Liver (tissue), 9 donors: ENCODE results near the gene COL27A1. TPM values are rescaled to one million over a fixed set of nuclear protein-coding genes. Genes with fewer than 3 reads are reported as not detected.

Experiments
- DNase-seq: peaks from one replicate; pipeline ENCODE4 v3.0.0-alpha.2; 2017; ENCODE audit warnings: low spot score
- H3K27ac ChIP-seq, 2 donors: one replicate each; pipeline ENCODE4 v1.7.0; 2013; ENCODE audit warnings: inconsistent platforms in 2 of 2, low read length in 2 of 2, control low read depth in 1 of 2, low read depth in 1 of 2, mild to moderate bottlenecking in 1 of 2
- H3K27me3 ChIP-seq, 4 donors: one replicate each; pipeline versions ENCODE4 v1.6.1 to v1.7.0; 2013; ENCODE audit warnings: low read length in 3 of 4, inconsistent platforms in 1 of 4, mild to moderate bottlenecking in 1 of 4, moderate library complexity in 1 of 4; ENCODE audit not compliant: control insufficient read depth in 4 of 4, insufficient read depth in 4 of 4
- H3K36me3 ChIP-seq, 4 donors: one replicate each; pipeline versions ENCODE4 v1.6.1 to v1.7.0; 2013; ENCODE audit warnings: low read length in 3 of 4, mild to moderate bottlenecking in 3 of 4, low read depth in 1 of 4, moderate library complexity in 1 of 4; ENCODE audit not compliant: control insufficient read depth in 4 of 4, insufficient read depth in 3 of 4
- H3K4me1 ChIP-seq, 4 donors: one replicate each; pipeline versions ENCODE4 v1.6.1 to v1.7.0; 2013; ENCODE audit warnings: low read length in 3 of 4, mild to moderate bottlenecking in 3 of 4, moderate library complexity in 1 of 4; ENCODE audit not compliant: control insufficient read depth in 4 of 4, insufficient read depth in 4 of 4
- H3K4me3 ChIP-seq, 3 donors: one replicate each; pipeline versions ENCODE4 v1.6.1 to v1.7.0; 2013; ENCODE audit warnings: low read length in 3 of 3, control low read depth in 1 of 3, low read depth in 1 of 3, mild to moderate bottlenecking in 1 of 3
- H3K9ac ChIP-seq, 2 donors: one replicate each; pipeline ENCODE4 v1.7.0; 2013; ENCODE audit warnings: low read length in 2 of 2, mild to moderate bottlenecking in 2 of 2, moderate library complexity in 2 of 2, control low read depth in 1 of 2, low read depth in 1 of 2
- H3K9me3 ChIP-seq, 4 donors: one replicate each; pipeline versions ENCODE4 v1.6.1 to v1.7.0; 2013; ENCODE audit warnings: low read length in 3 of 4; ENCODE audit not compliant: control insufficient read depth in 4 of 4
- EGR1 ChIP-seq, 2 donors: IDR thresholded peaks; 2 replicates each; pipeline ENCODE4 v1.6.1; 2016 to 2018; ENCODE audit warnings: antibody characterized with exemption in 2 of 2, low read depth in 2 of 2
- FOXA1 ChIP-seq: IDR thresholded peaks from 2 replicates; pipeline ENCODE4 v1.6.1; 2016; ENCODE audit warnings: antibody characterized with exemption
- FOXA2 ChIP-seq: IDR thresholded peaks from 2 replicates; pipeline ENCODE4 v1.6.1; 2016; ENCODE audit warnings: antibody characterized with exemption
- GABPA ChIP-seq, 2 donors: IDR thresholded peaks in 1 of 2; conservative IDR thresholded peaks in 1 of 2; 2 replicates each; pipeline ENCODE4 v1.6.1; 2016; ENCODE audit warnings: antibody characterized with exemption in 2 of 2, mild to moderate bottlenecking in 1 of 2, moderate library complexity in 1 of 2
- HNF4G ChIP-seq: IDR thresholded peaks from 2 replicates; pipeline ENCODE4 v1.6.1; 2016; ENCODE audit warnings: antibody characterized with exemption
- NR2F2 ChIP-seq: IDR thresholded peaks from 2 replicates; pipeline ENCODE4 v1.6.1; 2016; ENCODE audit warnings: antibody characterized with exemption
- RAD21 ChIP-seq, 2 donors: IDR thresholded peaks; 2 replicates each; pipeline ENCODE4 v1.6.1; 2016; ENCODE audit warnings: antibody characterized with exemption in 2 of 2, mild to moderate bottlenecking in 2 of 2
- REST ChIP-seq: IDR thresholded peaks from 2 replicates; pipeline ENCODE4 v1.6.1; 2016; ENCODE audit warnings: antibody characterized with exemption, mild to moderate bottlenecking
- SP1 ChIP-seq: IDR thresholded peaks from 2 replicates; pipeline ENCODE4 v1.6.1; 2018; ENCODE audit warnings: antibody characterized with exemption, mild to moderate bottlenecking
- WGBS: extraction: QIAGEN DNeasy Blood & Tissue Kit; methylation state at CpG from one replicate; pipeline ENCODE4 v1.1.7; 2013; 5-methylcytosine and 5-hydroxymethylcytosine counted together
- polyA plus RNA-seq, 2 donors: library from polyadenylated mRNA; stranded (reverse) in 1 of 2; unstranded in 1 of 2; fragments of 200-250 nt in 1 of 2; fragments of >200 nt in 1 of 2; fragmentation: Nextera tagmentation in 1 of 2; extraction: Ambion mirVana in 1 of 2; gene quantifications; one replicate each; pipeline versions ENCODE4 v1.2.1 to v1.2.3, GENCODE V29; 2013 to 2015
- total RNA-seq, 2 donors: library from RNA; depleted of rRNA; stranded (reverse); fragments of >200 nt; gene quantifications; one replicate each; pipeline ENCODE4 v1.2.3, GENCODE V29; 2014
- TF ChIP-seq, protein P1 (sequence below): fragments of 150-350 bp; IDR thresholded peaks from 2 replicates; pipeline ENCODE4 v1.5.1; 2017; ENCODE audit warnings: improper control_type of control experiment, low read depth, low read length; ENCODE audit not compliant: missing input control
- donor health status: healthy.
- donor health status: healthy.
- donor health status: healthy.
- donor health status: healthy.
- donor health status: healthy.

Gene COL27A1
- total and polyA plus RNA-seq, 4 donors = 7.0 to 20.4 (median 12.0) TPM

DNA sequence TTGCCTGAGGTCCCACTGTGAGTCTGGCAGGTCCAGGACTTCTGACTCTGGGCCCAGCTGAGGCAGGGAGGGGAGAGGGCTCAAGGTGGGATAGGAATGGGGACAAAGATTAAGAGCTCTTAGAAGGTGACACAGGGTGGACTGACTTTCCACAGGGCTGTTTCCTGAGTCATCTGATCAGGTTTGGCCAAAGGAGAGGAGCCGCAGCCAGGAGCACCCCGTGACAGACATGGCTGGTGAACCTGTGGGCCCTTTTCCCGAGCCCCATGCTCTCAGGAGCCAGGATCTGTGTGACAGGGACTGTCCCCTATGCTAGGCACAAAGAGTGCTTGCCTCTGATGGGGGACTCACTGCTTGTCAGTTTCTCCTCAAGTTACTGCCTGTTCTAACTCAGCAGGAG lies 37.8 kb downstream of the COL27A1 start:
- no peak for TF ChIP-seq GABPA (IDR thresholded peaks at IDR 0.05 in 1 of 2, conservative IDR thresholded peaks at IDR 0.05 in 1 of 2)
- no peak for TF ChIP-seq FOXA1
- no peak for TF ChIP-seq REST
- TF ChIP-seq SP1 = no peak
- Histone ChIP-seq H3K9ac (no peak overlapping the region), H3K9me3 (peaks cover 0 to 4% (median 0%) of the 10 kb centered on the region in 4 donors), H3K4me3 (no peak overlapping the region), H3K27ac (no peak overlapping the region), H3K4me1 (no peaks in the 10 kb centered on the region), H3K27me3 (no peaks in the 10 kb centered on the region), H3K36me3 (peaks cover 5 to 21% (median 14%) of the 10 kb centered on the region in 4 donors)
- no peak for DNase-seq
- 93% methylated on average over 3 of the region's 3 CpGs for WGBS

DNA sequence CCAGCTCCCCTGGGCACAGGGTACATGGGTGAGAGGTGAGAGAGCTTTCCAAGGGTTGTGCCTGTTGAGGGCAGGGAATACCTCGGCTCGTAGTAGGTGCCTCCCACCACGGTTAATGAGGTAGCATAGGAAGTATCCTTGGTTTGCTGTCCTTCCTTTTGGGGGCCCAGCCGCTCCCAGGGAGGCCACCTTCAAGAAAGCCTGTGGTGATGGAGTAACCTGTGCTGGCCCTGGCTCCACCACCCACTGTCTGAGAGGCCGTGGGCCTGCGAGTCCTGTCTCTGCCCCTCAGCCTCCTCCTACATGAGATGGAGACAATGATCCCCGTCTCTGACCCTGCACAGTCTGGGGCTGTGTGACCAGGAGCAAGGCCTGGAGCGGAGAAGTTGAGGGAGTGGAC lies 40.8 kb downstream of the COL27A1 start:
- no peak for TF ChIP-seq SP1
- TF ChIP-seq HNF4G = no peak
- no peaks in the 10 kb centered on the region for H3K9me3 ChIP-seq
- no peaks in the 10 kb centered on the region for H3K27me3 ChIP-seq
- no peak overlapping the region for H3K27ac ChIP-seq
- H3K9ac ChIP-seq = no peak overlapping the region
- H3K4me3 ChIP-seq = no peak overlapping the region
- peaks cover 5 to 36% (median 22%) of the 10 kb centered on the region in 4 donors for H3K36me3 ChIP-seq
- WGBS = 96% methylated on average over 8 of the region's 8 CpGs
- no peaks in the 10 kb centered on the region for H3K4me1 ChIP-seq
- no peak for DNase-seq

DNA sequence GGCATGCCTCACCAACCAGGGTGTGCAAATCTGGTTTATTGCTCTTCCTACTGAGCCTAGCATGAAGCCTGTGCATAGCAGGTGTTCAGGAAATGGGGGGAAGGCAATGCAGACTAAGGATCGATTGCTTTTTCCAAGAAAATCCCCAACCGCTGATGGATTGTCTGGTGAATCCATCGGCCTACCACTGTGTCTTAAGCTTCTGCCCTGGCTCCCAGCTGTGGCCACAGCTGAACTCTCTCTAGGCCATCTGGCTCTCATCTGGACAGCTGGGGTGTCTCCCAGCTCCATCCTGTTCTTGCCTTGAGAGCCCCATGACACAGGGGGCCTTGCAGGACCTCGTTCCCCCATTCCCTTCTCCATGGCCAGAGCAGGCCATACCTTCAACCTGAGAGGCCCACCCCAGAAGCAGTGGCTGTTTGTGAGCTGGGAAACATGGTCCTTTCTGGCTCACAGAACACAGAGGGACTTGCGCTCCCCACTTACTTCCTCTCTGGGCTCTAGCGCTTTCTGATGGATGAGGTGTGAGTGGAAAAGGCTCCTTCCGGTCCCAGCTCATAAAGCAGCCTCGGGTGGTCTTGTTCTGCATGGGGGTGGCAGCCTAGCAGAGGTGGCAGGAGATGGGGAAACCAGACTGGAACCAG lies 41.8 kb downstream of the COL27A1 start:
- Histone ChIP-seq H3K27ac (no peak overlapping the region), H3K9ac (no peak overlapping the region), H3K9me3 (no peaks in the 10 kb centered on the region), H3K27me3 (no peaks in the 10 kb centered on the region), H3K4me3 (no peak overlapping the region), H3K4me1 (no peaks in the 10 kb centered on the region), H3K36me3 (peaks cover 5 to 39% (median 22%) of the 10 kb centered on the region in 4 donors)
- 88% methylated on average over 8 of the region's 8 CpGs for WGBS
- no peak for DNase-seq
- TF ChIP-seq RAD21 (IDR thresholded peaks at IDR 0.05) = no peak
- TF ChIP-seq, protein P1, sequence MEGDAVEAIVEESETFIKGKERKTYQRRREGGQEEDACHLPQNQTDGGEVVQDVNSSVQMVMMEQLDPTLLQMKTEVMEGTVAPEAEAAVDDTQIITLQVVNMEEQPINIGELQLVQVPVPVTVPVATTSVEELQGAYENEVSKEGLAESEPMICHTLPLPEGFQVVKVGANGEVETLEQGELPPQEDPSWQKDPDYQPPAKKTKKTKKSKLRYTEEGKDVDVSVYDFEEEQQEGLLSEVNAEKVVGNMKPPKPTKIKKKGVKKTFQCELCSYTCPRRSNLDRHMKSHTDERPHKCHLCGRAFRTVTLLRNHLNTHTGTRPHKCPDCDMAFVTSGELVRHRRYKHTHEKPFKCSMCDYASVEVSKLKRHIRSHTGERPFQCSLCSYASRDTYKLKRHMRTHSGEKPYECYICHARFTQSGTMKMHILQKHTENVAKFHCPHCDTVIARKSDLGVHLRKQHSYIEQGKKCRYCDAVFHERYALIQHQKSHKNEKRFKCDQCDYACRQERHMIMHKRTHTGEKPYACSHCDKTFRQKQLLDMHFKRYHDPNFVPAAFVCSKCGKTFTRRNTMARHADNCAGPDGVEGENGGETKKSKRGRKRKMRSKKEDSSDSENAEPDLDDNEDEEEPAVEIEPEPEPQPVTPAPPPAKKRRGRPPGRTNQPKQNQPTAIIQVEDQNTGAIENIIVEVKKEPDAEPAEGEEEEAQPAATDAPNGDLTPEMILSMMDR = no peak
- no peak for TF ChIP-seq EGR1 (IDR thresholded peaks at IDR 0.05; ENCODE audit: low read depth in 2 of 2)
- TF ChIP-seq FOXA2 = no peak
- TF ChIP-seq GABPA (IDR thresholded peaks at IDR 0.05 in 1 of 2, conservative IDR thresholded peaks at IDR 0.05 in 1 of 2) = no peak
- no peak for TF ChIP-seq SP1
- TF ChIP-seq NR2F2 = no peak
- TF ChIP-seq HNF4G = no peak
